ENCODE results near the gene SIRPB2. TPM values are rescaled to one million over a fixed set of nuclear protein-coding genes. Genes with fewer than 3 reads are reported as not detected.
"Not testable (repeated sequence)": the region's sequence is repeated elsewhere in the genome, so short reads cannot be mapped to it uniquely, and the experiment has no call there.

Gene SIRPB2
- total RNA-seq, 1 donor from 2014 or later: 0.13 TPM

DNA sequence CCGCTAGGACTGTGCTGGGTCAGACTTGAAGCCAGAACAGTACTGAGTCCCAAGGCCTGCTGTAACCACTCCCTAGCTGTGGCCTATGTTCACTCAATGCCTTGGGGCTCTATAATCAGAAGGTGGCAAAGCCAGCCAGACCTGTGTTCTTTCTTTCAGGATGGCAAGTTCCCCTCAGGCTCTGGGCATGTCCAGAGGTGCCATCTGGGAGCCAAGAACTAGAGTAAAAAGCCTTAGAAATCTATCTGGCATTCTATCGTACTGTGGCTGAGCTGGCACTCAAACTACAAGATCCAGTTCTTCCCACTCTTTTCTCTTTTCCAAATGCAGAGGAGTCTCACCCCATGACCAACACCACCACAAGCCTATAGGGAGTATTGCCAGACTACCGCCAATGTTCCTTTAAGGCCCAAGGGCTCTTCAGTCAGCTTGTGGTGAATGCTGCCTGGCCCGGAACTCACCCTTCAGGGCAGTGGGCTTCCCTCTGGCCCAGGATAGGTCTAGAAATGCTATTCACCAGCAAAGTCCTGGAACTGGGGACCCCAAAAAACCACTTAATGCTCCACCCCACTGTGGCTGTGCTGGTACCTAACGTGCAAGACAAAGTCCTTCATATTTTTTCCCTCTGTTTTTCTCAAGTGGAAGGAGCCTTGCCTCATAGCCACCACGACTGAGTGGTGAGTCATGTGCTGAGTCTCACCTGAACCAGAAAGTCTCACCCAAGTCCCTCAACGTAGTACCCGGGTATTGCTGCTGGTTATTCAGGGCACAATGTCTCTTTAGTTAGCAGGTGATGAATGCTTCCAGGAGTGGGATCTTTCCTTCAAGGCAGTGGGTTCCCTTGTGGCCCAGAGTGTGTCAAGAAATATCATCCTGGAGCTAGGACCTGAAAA, 8.6 kb upstream of the SIRPB2 start:
- no peak for DNase-seq (ENCODE audit: low read depth in 2 of 2)

DNA sequence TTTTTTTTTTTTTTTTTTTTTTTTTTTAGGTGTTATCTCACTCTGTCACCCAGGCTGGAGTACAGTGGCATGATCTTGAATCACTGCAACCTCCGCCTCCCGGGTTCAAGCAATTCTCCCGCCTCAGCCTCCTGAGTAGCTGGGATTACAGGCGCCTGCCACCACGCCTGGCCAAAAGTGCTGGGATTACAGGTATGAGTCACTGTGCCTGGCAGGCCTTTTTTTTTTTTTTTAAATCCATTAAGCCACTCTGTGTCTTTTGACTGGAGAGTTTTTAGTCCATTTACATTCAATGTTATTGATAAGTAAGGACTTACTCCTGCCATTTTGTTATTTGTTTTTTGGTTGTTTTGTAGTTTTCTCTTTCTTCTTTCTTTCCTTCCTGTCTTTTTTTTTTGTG, 6.2 kb upstream of the SIRPB2 start:
- not testable (repeated sequence) for DNase-seq (ENCODE audit: low read depth in 2 of 2)

DNA sequence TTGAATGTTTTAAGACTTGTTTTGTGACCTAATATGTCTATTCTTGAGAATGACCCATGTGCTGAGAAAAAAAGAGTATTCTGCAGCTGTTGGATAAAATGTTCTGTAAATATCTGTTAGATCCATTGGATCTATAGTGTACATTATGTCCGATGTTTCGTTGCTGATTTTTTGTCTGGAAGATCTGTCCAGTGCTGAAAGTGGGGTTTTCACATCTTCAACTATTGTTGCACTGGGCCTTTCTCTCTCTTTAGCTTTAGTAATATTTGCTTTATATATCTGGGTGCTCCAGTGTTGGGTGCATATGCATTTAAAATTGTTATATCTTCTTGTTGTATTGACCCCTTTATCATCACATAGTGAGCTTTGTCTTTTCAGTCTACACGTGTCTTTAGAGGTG, 5.7 kb upstream of the SIRPB2 start:
- DNase-seq (ENCODE audit: low read depth in 2 of 2): no peak

DNA sequence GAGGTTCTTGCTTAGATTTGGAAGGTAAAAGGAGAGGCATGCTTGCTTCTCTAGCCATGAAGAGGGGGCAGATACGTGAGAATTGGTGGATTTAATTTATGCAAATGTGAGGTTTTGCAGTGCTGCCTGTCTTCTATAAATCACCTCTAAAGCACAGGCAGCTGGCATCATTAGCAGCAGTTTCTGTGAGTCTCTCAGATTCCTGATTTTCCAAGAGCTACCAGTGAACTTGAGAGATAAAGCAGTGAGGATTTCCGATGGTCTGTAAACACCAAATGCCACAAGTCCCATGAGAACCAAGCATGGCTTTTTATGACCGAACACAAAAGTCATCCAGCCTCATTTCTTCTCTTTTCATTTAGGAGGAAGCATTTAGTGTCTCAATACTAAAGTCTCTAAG, 3.2 kb upstream of the SIRPB2 start:
- no peak for DNase-seq (ENCODE audit: low read depth in 2 of 2)

DNA sequence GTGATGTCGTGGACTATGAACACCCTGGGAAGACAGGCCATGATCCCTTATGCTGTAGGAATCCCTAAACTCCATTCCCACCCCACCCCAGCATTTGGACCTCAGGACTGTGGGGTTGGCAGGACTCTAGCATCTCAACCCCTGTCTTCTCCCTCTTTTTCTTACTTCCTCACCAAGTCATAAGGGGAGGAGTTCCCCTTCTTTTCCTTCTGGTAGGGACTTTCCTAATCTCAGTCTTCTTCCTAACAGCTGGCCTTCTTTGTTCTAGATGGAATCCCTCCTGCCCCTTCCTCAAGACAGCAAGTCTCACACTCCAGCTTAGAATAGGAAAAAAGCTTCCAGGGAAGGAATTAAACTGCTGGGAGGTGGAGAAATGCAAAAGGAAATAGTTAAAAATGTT, 2.3 kb upstream of the SIRPB2 start:
- DNase-seq (ENCODE audit: low read depth in 2 of 2): no peak

DNA sequence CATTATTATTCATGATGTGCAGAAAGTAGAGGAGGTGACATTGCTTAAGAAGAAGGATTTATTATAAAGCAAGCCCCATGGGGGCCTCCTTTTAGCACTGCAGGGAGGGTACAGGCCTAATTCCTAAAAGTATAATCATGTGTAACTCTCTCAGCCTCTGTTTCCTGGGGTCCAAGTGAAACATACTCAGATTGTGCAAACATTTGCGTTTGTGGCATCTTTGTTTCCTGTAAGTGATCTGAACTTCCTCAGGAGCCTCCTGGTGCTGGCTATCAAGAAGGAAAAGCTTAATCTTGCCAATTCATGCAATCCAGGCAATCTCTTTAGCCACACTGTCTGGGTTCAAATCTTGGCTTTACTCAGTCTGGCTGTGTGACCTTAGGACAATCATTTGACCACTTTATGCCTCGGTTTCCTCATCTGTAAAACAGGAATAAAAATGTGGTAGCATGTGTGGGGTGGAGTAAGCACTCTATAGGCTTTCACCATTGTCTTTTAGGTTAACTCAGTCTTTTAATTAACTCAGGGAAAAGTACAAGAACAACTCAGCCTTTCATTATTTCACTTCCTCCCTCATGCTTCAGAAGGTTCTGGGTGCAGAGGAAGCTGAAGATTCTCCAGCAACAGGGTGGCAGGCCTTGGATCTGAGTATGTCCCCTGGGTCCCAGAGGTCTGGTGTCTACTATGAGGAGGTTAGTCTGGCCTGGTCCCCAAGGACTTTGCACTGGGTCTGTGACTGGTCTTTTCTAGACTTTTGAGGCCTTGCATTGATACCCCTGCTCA, 831 bp upstream of the SIRPB2 start:
- peak in 1 of 2 donors; percentile 34 for DNase-seq (ENCODE audit: low read depth in 2 of 2)

DNA sequence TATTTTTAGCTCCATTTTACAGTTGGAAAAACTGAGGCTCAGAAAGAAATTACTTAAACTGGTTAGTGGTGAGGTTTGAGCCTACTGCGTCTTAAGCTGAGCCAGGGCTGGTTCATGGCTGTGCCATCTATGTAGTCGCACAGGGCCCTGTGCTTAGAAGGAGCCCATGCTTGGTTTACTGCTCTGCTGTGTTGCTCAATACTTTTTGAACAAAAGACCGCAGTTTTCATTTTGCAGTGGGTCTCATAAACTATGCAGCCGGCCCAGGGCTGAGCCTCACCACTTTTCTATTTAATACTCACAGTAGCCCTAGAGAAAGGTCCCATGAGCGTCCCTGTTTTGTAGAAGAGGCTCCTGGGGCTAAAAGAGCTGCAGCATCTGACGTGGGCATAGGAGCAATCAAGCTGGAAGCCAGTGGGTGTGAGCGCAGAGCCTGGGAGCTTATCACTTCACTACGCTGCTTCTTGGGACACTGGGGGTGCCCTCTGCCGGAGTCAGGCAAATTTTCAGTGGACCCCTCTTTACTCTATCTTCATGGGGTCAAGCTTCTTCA, 501 bp downstream of the SIRPB2 start:
- no peak for DNase-seq (ENCODE audit: low read depth in 2 of 2)

DNA sequence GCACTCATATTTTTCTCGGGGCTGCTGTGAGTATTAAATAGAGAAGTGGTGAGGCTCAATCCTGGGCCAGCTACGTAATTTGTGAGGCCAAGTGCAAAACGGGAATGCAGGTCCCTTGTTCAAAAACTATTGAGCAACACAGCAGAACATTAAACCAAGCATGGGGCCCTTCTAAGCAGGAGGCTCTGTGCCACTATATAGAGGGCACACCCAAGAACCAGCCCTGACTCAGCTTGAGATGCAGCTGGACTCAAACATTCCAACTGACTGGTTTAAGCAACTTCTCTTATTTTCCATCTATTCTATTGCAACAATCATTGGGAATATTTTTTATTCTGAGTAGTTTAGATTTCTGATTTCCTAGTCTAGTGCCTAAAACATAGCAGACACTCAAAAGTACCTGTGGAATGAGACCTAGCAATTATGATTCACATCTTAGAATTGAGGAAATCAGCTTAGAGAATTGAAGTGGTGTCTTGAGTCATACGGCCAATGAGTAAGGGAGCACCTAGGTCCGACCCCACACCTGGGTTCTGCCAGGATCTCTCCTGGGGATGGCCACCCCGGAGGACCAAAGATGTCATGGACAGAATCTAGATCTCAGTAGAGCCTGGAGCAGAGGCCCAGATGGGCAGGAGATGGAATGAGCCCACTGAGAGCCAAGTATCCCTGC, 1.3 kb downstream of the SIRPB2 start:
- no peak for DNase-seq (ENCODE audit: low read depth in 2 of 2)

DNA sequence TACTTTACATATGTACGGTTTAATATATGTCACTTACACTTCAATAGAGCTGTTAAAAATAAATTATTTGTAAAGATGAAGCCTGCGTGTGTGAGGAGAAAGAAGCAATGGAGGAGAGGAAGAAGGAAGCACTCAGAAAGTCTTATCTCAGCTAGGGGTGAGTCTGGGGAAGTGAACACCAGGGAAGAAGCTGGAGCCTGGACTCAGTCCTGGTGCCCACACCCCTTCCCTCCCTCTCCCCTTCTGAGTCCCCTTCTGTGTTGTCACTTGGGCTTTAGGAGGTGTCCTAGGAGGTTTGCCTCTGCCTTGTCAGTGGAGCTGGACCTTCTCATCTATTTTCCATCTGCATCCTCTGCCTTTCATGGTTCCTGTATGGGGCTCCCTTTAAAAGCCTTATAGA, 1.9 kb downstream of the SIRPB2 start:
- DNase-seq (ENCODE audit: low read depth in 2 of 2): no peak

DNA sequence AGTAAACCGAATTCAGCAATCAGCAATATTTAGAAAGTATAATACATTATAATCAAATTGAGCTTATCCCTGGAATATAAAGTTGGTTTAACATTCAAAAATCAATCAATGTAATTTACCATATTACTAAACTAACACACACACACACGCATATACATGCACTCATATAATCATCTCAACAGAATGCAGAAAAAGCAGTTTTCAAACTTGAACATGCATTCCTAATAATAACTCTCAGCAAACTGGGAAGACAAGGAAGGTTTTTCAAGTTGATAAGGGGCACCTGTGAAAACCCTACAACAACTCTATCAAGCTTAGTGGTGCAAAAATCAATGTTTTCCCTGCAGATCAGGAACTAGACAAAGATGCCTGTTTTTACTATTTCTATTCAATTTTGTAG, 4.7 kb downstream of the SIRPB2 start:
- no peak for DNase-seq (ENCODE audit: low read depth in 2 of 2)

DNA sequence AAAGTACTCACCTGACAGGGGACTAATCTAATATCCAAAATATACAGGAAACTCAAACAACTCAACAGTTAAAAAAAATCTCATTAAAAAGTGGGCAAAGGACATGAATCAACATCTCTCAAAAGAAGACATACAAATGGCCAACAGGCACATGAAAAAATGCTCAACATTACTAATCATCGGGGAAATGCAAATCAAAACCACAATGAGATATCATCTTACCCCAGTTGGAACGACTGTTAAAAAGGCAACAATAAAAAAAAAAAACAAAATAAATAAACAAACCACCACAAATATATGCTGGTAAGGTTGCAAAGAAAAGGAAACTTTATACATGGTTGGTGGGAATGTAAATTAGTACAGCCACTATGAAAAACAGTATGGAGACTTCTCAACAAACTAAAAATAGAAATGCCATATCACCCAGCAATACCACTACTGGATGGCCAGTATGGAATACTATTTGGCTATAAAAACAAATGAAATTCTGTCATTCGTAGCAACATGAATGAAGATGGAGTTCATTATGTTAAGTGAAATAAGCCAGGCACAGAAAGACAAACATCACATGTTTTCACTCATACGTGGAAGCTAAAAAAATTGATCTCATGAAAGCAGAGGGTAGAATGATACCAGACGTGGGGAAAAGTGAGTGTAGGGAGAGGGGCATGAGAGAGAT, 6.6 kb downstream of the SIRPB2 start:
- DNase-seq (ENCODE audit: low read depth in 2 of 2): no peak

DNA sequence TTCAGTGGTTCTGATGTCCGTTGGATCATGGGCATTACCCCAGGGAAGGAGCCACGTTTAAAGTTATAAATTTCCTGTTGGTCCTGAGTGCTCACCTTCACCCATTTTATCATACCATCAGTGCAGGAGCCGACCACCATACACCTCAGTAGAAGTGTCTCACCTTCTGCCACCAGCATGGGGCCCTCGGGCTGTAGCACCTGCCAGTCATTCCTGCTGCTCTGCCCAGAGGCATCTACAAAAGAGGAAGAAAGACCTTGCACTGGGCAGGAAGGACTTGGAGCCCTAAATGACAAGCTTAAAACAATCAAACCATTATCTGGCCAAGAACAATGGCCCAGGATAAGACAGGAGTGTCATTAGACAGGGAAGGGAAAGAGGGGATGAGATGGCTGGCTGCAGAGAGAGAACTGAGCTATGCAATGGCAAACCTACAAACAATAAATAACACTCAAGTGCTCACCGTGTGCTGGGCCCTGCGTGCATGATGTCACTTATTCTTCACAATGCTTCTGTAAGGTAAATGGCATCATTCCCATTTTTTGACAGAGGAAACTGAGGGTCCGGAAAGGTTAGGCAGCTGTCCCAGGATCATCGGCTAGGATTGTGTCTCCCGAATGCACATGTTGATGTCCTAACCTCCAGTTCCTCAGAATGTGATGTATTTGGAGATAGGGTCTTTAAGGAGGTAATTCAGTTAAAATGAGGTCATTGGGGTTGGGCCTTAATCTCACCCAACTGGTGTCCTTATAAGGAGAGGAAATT, 11.2 kb downstream of the SIRPB2 start:
- no peak for DNase-seq (ENCODE audit: low read depth in 2 of 2)

DNA sequence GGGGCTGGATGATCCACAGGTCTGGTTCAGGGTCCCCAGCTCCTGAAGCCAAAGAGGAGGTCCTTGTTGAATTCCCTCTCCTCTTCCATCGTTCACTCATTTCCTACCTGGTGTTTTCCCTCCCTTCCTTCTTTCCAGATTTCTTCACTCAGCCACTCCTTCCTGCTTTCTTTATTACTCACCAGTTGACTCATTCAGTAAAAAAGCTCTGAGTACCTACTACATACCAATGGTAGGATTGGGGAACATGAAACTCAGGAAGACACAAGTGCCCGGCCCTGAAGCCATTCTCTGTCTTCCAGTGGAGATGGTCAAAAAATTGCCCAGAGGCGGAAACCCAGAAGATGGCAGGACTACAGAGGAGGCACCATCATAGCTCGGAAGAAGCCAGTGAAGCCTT, 12.7 kb downstream of the SIRPB2 start:
- DNase-seq (ENCODE audit: low read depth in 2 of 2): no peak

DNA sequence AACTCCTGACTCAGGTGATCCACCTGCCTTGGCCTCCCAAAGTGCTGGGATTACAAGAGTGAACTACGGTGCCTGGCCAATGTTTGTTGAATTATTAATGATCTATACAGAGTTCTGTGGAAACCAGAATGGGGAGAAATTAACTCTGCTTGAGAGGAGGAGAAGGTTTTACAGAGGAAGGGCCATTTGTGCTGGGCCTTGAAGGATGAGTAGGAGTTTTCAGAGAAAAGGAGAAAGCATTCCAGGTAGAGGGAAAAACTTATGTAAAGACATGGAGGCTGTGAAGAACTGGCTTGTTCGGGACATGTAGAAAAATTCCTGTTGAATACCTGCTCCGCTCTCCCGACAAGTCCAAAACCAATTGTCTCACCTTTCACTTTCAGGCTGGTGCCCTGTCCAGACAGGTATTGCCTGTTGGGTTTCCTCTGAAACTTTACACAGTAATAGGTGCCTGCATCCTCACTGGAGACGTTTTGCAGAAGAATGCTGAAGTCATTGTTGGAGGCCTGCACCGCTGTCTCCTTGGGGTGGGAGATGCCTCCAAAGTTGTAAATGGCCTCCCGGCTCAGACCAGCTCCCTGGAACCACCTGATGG, 13.2 kb downstream of the SIRPB2 start:
- no peak for DNase-seq (ENCODE audit: low read depth in 2 of 2)

DNA sequence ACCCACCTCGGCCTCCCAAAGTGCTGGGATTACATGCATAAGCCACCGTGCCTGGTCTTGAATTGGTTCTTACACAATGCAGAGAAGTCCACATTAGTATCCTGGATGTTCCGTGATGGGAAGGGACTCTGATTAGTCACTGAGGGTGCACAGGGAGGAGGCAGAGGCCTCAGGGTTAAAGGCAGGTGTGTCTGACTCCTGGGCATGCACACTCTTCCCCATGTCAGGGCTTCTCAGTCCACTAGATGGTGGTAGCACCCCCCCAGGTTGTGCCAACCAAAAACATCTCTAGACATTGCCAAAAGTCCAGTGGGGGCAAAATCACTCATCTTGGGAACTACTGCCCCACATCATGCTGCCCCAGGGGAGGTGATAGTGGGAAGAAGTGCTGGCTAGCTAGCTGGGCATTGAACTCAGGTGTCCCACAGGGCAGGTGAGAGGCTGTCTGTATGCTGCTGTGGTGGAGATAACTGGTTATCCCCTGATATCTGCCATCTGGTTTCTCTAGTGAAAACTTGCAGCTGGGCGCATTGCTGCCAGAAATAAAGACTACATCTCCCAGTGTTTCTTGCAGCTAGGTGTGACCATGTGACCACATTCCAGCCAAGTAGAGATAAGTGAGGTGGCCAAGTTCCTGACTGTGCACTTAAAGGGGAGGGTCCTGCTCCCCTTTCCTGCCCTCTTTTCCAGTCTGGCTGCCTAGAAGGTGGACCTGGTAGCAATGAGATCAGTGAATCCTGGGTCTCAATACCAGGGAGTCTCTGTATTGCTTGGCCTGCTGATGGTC, 16.2 kb downstream of the SIRPB2 start:
- DNase-seq (ENCODE audit: low read depth in 2 of 2): peak in 1 of 2 donors; percentile 20

DNA sequence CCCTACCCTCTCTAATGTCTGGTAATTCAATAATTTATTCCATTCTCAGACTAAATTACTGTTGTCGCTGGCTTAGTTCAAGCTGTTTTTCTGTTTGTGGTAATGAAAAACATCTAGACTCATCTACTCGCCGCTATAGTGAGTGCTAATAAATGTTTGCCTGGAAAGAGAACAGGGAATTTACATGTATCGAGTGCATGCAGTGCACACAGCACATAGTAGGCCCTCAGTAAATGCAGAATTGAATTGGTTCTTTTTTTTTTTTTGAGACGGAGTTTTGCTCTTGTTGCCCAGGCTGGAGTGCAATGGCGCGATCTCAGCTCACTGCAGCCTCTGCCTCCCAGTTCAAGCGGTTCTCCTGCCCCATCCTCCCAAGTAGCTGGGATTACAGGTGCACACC, 16.9 kb downstream of the SIRPB2 start:
- DNase-seq (ENCODE audit: low read depth in 2 of 2): no peak

DNA sequence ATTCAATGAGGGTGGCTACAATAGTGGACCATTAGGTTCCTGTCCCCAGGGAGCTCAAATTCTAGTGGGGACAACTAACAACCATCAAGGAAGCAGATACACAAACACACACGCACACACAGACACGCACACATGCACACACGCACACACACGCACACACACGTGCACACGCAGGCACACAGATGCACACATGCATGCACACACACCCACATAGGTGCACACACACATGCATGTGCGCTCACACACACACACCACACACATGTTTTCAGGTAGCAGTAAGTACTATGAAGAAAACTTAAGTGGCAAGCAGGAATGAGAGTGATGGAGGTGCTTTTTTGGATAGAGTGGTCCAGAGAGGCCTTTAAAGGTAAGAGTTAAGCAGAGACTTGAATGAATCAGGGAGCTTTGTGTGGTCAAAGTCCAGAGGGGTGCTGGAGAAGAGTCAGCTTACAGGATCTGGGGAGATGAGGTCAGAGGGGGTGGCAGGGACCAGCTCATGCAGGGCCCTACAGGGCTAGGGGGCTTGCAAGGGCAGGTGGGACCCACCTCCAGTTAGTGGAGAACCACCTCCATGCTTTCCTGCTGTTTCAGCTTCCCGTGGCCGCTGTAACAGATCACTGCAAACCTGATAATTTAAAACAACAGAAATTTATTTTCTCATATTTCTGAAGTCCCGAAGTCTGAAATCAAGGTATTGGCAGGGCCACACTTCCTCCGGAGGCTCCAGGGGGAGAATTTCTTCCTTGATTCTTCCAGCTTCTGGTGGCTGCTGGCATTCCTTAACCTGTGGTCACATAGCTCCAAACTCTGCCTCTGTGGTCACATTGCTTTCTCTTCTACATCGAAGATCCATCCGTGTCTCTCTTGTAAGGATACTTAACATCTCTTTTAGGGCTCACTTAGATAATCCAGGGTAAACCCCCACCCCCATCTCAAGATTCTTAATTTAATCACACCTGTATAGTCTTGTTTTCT, 17.7 kb downstream of the SIRPB2 start:
- DNase-seq (ENCODE audit: low read depth in 2 of 2): no peak

DNA sequence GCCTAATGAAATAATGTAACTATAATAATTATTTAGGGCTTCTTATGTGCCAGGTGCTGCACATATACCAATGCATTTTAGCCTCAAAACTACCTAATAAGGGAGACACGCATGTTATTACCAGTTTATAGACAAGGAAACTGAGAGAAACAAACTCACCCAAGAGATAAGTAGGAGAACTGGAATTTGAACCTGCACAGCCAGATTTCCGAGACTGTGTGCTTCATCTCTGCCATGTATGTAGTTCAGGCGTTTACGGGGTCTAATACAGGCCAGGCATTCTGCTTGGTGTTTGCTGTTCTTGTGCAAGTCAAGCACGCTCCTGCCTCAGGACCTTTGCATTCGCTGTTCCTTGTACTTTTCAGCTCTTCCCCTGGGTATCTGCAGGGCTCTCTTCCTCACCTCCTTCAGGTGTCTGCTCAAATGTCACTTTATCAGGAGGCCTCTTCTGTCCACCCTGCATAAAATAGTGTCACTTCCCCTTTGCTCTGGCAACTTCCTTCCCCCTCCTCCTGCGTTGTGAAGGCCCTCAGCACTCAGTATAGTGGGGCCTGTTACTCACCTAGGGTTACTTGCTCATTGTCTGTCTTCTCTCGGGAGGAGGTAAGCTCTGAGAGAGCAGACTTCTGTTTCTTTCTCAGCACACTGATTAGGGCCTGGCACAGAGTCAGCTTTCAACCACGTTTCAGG, 18.5 kb downstream of the SIRPB2 start:
- DNase-seq (ENCODE audit: low read depth in 2 of 2): no peak

Measured in dermis microvascular lymphatic vessel endothelial cell (primary cell).